Stimulated activated CD4-positive, alpha-beta T cell treated with anti-CD3 and anti-CD28 coated beads, Interleukin-4, amount 100 ng/mL, for 1 hour (primary cell): ENCODE measurements around the gene TMEM107.

Experiments
- DNase-seq: peaks from one replicate; pipeline ENCODE4 v3.0.0-alpha.2; 2020

TMEM107 gene

DNA sequence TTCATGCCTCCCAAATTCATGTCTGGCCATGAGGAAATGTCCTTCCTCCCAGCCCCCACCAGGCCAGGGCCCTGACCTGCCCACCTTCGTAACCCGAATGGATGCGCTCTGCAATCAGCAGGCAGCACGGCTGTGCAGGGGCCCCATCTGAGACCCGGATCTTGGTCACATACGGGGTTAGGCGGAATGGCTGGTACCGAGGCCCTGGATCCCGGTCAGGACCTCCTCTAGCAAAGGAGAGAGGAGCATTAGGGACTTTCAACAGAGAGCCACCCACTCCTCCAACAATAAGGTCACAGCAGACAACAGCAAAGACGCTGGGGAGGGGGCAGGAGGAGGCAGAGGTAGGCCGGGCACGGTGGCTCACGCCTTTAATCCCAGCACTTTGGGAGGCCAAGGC, 27.6 kb downstream of the TMEM107 start:
- no peak for DNase-seq

DNA sequence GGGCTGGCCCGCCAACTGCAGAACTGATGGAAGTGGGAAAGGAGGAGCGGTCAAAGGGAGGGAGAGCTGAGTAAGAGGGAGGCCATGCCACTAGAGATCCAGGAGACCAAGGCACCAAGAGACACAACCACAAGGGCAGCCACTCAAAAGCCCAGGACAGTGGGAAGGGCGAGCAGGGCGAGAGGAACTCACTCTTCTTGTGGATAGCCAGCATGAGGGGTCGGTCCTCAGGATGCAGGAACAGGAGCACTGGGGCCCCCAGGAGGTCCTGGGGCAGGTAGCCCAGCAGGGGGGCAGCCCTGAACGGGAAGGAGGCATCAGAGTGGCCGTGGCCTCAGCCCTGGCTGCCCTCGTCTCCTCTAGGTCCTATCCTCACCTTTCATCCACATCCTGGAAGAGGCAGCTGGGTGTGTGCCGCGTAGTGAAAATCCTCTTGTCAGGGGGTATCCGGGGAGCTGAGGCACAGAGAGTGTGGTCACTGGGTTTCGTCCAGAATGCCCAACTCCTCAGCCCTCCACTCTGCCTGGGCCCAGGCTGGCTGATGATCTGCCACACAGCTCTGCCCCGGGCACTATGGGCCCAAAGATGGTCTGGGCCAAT, 28.3 kb downstream of the TMEM107 start:
- DNase-seq, result no peak

DNA sequence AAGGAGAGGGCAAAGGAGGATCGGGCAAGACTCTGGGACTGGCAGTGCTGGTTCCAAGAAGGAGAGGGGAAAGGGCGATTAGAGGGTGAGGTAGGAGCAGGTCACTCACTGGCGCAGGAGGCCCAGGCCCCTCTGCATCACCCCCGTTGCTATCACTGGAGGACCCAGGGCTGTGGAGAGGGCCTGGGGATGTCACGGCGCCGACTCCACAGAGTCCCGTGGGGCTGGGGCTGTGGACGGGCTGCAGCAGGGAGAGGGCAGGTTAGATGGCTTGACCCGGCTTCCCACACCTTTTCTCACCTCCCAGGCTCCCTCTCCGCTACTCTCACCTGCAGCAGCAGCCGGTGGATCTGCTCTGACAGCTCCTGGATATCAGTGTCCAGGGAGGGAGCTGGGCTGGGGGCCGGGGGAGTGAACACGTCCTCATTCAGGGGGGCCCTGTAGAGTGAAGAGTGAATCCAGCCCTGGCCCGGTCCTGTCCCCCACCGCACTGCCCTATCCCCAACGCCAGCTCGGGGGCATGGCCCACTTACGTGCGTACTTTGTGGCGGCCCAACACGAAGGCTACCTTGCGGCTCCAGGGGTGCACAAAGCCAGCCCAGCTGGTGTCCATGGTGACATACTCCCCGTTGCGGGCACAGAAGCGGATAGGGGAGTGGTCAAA, 28.9 kb downstream of the TMEM107 start:
- DNase-seq, result no peak

DNA sequence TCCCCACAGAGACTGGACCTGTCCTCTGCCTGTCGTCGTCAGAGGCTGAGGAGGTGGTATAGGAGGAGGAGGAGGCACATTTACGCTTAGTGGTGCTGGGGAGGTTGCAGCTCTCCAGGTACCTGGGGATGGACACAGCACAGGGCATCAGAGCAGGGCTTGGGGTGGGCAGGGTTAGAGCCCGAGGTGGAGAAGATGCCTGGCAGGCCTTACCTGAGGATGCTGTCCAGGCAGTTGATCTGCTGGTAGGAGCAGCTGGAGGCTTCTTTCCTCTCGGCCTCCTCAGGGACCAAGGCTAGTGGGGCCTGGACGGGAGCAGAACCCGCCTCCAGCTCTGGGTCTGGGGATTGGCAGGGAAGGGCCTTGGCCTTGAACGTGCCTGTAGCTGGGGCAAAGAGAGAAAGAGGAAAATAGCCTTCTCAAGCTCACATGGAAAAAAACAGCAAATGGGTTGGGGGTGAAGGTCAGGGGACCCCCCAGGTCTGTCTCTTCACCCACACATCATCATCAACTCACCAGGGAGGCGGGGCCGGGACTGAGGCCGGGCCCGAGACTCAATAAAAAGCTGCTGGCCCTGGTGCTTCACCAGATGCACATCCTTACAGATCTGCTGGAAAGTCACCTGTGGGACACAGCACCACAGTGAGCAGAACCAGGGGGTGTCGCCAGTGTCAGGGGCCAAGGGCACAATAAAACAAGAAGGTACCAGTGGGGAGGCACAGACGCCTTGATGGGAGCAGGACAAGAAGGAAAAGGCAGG, 29.6 kb downstream of the TMEM107 start:
- DNase-seq, result no peak

DNA sequence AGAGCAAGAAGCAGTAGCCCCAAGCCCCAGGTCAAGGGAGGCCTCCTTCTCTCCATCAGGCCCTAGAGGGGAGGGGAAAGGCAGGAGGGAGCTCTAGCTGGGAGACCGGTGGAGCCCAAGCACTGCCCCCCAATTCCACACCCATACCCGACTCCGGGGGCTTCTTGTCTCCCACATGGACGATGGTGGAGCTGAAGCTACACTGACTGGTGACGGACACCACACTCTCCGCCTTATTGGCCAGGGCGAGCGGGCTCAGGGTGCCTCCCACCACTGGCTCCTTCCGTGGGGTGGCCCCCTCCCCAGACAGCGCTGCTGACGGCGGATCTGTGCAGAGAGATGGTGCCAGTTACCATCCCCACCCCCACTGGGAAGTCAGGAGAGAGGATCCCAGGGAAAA, 30.4 kb downstream of the TMEM107 start:
- no peak for DNase-seq

DNA sequence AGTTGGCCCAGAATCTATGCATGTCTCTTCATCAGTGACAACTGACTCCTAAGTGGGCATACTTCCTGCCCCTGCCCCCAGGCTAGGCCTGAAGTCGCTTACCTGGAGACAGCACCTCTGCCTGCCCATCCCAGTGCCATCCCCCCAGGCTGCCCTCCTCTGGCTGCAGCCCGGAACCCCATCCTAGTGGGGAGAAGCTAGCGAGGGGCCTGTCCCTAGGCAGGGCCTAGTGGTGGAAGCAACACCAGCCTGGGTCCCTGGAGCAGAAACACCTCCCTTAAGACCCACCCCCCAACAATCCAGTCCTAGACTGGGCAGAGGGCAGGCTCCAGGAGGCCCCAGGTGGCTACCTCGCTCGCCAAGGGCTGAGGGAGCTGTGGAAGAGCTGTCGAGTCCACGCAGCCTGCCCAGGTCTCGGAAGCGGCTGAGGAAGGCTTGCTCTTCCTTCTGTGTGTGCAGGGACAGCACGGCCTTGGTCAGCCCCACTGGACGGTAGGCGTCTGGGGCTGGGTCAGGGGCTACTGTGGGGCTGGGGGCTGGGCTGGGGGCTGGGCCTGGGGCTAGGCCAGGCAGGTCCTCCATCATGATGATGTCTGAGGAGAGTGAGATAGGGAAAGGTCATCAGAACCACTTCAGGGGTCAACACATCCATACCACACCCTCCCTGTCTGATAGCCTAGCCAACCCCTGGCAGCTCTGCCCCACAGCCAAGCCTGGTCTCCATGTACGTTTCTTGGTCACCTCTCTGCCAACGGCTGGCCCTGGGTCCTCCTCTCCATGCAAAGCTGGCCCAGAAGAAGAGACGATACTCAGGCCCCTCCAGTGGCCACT, 31.6 kb downstream of the TMEM107 start:
- DNase-seq, result no peak

DNA sequence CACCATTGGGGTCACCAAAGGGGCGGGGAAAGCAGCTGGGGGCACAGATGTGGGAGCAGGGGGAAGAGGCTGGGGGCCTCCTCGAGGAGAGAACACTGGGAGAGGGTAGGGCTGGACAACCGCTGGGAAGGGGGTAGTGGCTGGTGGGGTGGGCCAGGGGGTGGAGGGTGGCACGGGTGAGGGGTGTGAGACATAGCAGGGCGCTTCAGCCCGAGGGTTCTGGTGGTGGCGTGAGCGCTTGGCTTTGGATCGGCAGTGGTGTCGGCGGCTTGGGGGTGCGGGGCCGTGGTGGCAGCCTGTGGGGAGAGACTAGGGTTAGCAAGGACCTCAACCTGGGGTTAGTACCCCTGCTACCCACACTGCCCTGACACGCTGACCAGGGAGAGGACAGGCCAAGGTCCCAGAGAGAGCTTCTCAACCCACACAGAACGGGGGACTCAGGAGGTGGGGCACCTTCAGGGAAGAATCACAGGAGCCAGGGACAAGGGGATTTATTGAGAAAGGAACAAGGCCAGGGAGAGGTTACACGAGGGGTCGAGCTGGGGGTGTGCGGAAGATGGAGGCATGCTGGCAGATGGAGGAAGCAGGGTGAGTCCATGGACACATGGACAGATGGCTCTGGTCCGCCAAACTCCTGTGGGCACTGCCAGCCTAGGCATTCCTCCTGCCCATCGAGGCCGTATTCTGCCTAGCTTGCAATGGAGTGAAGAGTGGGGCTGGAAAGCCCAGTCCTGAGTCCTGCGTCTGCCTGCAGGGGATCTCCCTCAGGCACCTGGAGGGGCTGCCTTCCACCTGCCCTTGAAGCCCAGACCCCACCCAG, 32.4 kb downstream of the TMEM107 start:
- no peak for DNase-seq

DNA sequence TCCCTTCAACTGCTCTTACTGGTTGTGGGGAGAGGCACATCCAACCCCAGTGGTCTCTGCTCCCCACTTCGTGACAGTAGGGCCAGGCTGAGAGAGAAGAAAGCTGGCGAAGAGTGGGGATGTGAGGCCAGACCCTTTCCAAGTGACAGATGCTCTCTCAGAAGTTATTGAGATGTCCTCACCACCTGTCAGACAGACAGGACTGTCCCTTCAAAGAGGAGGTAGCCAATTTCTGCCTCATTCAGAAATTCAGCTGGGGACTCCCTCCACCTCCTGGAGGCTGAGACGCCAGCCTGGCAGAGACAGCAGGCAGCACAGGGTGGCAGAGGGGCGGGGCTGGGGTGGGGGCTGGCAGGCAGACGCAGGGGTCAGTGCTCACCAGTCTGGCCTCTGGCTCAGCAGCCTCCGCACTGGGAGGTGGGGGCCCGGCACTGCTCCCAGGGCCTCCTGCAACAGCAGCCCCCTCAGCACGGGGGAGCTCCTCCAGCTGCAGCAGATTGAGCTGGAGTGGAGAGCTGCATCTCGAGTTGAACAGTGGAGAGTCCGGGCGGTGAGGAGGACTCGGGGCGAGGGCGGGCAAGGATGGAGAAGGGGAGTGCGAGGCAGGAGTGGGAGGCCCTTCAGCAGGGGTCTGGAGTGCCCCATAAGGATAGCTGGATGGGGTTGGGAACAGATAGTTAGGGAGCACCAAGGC, 33.1 kb downstream of the TMEM107 start:
- DNase-seq, result no peak

DNA sequence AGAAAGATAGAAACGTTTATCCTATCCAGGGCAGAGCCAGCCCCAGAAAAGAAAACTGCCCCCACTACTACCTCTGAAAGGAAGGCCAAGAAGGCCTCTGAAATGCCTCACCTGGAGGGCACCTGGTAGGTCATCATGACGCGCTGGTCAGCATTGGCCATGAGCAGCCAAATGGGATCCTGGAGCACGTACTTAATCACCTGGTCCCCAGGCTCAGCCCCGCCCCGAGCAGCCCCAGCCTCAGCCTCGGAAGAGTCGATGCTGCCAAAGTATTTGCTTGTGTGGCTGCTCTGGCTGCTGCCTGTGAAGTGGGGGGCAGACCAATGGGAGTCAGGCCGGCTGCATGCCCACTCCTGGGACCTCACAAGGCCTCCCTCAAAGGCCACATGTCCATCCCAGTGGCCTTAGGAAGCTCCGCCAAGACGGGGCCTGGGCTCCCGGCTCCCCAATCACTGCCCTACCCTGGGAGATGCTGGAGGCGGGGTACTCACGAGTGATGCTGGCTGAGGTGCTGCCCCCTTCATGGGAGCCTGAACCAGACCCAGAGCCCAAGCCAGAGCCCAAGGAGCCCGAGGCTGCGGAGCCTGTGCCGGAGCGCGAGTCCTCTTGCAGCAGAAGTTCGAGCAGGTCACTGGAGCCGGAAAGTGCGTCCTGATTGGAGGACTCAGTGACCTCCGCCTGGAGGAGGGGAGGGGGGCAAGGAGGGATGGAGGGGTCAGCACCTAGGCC, 33.9 kb downstream of the TMEM107 start:
- no peak for DNase-seq

DNA sequence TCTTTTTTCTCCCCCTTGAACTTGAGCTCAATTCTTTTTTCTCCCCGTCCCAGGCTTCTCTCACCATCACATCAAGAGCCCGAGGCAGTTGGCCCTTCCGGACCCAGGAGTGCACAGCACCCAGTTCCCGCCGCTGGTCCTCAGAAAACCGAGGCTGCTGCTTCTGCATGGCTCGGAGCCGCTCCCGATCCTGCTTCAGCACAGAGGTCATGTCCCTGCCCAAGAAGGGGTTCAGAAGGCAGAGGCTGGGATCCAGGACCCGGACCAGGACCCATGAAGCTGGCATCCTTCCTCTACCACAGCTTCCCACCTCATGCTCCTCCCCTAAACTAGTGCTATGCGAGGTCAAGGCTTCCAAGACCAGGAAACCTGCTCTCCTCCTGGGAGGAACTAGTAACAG, 34.4 kb downstream of the TMEM107 start:
- DNase-seq, result no peak

DNA sequence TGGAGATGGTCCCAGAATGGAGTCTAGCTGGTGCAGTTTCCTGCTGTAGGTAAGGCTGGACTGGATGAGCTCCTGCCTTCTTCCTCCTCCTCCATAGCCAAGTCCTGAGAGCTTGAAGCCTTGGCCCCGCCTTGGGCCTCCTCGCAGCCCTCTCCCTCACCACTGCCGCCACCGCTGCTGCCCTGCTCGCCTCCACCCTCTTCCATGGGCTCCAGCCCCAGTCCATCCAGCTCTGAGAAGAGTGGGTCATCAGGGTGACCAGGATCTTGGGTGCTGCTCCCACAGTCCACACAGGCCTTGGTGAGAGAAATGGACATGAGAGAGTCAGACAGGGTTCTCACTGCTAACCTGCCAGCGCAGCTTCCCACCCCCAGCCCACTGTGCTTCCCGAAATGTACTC, 35.1 kb downstream of the TMEM107 start:
- no peak for DNase-seq

DNA sequence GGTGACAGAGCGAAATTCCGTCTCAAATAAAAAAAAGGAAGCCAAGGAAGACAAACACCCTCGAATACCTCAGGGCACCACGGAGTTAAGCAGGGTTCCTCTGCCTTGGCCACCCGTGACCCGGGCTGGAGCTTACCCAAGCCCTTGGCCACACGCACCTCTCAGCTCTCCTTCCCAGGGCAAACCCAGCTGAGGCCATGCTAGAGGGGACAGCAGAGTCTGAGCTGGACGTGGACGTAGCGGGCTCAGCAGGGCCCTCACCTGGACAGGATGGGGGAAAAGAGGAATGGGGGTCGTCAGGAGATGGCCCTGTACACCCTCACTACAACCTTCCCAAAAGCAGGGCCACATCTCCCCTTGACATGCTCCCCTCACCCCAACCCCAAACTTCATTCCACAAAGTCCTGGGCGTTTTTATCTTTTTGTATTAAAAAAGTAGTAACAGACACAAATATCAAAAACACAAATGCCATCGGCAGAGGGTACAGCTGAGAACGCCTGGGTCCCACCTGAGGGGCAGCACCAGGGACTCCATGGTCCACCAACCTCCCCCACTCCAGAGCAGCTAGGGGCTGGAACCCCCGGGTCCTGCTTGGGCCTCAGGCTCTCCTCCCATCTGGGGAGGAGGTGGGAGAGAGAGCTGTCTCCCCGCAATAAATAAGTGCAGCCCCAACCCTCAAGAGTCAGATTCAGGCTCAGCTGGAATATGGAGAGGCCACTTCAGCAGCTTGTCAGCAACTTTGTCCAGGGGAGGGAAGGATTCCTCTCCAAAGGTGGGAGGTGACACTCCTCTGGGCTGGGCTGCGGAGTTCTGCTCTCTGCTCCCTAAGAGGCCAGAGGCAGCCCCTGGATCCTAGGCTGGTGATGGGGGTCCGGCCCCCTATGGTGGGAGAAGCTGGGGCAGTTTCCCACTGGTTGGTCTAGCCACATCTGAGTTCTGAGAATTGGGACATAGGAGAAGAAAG, 35.8 kb downstream of the TMEM107 start:
- DNase-seq, result no peak

DNA sequence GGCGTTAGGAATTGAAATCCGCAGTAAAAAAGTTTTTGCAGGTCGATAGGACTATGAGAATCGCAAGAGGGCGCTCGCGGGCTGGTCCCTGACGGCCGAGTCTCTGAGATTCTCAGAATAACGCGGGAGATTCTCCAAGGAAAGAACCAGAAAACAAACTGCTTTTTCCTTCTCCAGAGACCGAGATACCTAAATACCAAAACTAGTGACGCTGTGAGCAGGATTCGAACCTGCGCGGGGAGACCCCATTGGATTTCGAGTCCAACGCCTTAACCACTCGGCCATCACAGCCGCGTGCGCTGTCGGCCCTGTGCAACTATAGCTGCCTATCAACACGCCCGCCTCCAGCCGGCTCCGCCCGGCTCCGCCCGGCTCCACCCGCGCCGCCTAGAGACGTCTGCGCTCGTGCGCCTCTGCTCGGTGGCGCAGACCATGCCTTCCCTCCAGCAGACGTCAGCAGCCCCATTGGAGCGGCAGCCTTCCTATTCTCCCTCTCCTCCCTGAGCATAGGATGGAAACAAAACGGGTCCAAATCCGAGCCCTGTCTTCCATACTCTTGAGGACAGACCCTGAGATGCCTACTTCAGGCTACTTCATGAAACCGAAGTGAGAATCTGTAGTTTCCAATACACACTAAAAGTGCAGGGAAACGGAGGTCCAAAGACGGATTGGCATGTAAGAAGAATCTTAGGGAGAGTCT, 37.4 kb downstream of the TMEM107 start:
- DNase-seq, result peak; percentile 96

DNA sequence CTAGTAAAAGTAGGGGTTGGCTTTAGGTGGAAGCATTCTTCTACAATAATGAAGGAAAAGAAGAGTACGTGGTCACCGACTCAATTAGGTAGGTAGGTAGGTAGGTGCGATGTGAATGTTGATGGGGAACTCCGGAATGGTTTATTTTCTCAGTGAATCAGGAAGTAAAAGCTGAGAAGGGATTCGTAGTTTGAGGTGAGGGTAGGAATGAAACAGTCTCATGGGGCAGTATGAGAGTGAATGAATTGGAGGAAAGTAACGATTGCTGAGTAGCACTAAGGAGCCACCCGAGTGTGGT, 37.9 kb downstream of the TMEM107 start:
- DNase-seq, result no peak

DNA sequence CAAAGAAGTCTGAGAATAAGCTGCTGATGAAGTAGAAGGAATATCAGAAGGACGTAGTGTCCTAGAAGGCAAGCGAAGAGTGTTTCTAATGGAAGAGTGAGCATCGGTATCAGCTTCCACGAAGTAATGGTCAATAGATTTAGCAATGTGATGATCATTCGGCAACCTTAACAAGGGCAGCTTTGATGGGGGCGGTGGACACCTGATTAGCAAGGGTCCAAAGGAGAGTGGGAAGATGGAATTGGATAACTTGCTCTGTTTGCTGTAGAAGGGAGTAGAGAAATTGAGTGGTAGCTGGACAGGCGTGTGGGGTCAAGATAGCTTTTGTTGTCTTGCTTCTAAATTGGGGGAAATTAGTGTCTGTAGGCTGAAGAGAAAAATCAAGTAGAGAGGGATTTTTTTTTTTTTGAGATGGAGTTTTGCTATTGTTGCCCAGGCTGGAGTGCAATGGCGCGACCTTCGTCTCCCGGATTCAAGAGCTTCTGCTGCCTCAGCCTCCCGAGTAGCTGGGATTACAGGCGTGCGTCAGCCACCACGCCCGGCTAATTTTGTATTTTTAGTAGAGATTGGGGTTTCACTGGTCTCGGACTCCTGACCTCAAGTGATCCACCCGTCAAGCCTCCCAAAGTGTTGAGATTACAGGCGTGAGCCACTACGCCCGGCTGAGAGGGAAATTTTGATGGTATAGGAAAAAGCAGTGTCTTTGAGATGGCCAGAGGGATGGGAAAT, 38.4 kb downstream of the TMEM107 start:
- no peak for DNase-seq

DNA sequence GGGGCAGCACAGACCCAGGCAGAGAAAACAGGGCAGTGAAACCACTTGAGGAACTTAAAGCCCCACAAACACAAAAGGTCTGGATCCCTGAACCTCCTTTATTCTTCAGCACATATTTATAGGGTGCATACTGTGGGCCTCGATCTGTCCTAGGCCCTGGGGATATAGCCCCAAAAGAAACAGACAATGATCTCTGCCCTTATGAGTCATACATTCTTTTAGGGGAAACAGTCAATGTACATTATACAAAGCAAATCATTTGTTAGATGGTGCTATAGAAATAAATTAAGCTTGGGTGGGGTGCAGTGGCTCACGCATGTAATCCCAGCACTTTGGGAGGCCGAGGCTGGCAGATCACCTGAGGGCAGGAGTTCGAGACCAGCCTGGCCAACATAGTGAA, 42.2 kb downstream of the TMEM107 start:
- no peak for DNase-seq

DNA sequence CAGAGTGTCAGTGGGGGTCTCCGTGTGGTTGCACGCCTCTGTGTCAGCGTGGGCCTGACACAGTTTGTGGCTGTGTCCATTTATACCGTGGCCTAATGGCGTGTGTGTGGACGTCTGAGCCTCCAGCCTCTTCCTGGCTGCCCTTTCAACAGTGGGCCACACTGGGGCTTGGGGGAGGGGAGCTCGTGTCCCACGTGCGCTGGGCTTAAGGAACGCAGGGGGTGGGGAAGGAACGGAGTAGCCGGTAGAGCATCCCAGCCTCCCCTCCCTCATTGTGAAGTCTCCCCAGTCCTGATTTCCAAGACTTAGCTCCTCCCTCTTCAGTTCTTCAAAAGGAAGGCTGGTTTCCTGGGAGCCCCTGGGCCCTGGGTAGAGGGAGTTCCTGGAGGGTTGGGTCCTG, 42.8 kb downstream of the TMEM107 start:
- DNase-seq, result no peak

DNA sequence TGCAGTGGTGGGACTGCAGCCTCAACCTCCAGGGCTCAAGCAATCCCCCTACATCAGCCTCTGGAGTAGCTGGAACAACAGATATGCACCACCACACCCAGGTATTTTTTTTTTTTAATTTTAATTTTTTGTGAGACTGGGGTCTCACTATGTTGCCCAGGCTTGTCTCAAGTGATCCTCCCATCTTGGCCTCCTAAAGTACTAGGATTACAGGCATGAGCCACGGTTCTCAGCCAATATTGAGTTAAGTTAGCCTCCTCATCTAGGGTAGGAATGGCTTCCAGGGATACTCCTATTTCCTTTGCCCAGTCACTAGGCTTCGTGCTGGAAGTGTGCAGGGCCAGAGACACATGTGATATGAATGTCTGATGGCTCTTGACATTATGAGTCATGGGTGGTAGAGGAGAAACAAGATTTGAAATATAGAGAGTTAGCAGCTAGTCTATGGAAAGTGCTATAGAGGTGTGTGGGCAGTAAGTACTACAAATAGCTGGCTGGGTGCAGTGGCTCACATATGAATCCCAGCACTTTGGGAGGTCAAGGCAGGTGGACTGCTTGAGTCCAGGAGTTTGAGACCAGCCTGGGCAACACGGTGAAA, 44.2 kb downstream of the TMEM107 start:
- DNase-seq, result no peak
